Endometrial microvascular endothelial cells (primary cell): ENCODE measurements around the gene RANBP3. TPM values are rescaled to one million over a fixed set of nuclear protein-coding genes. Genes with fewer than 3 reads are reported as not detected.
"Not testable (repeated sequence)": the region's sequence is repeated elsewhere in the genome, so short reads cannot be mapped to it uniquely, and the experiment has no call there.

Source experiments
- in situ Hi-C: cut with HindIII; loops from 2 replicates; pipeline ENCODE4 v1.10.0; 2017; ENCODE audit warnings: low sequenced_read_pairs, low pct_unique_long_range_greater_than_20kb; ENCODE audit errors: inconsistent ontology term
- total RNA-seq: library from RNA; depleted of rRNA; stranded (reverse); fragments of >200 nt; gene quantifications from one replicate; pipeline ENCODE4 v1.2.3, GENCODE V29; 2015; ENCODE audit errors: inconsistent ontology term

Gene RANBP3
- total RNA-seq, 1 donor from 2014 or later: 48.9 TPM

GRCh38 chr19:6010107-6010506, 32.2 kb upstream of the RANBP3 start:
- in situ Hi-C loops: no loop called here

GRCh38 chr19:6007866-6008265, 29.9 kb upstream of the RANBP3 start:
- in situ Hi-C loops: no loop called here

GRCh38 chr19:6006896-6007295, 29.0 kb upstream of the RANBP3 start:
- in situ Hi-C loops: no loop called here

GRCh38 chr19:6006070-6006446, 28.1 kb upstream of the RANBP3 start:
- in situ Hi-C loops: not testable (repeated sequence)

- in situ Hi-C loops: no loop called here
Measured at GRCh38 chr19:6005321-6006069, 27.6 kb upstream of the RANBP3 start.

GRCh38 chr19:6003976-6004375, 26.0 kb upstream of the RANBP3 start:
- in situ Hi-C loops: no loop called here

GRCh38 chr19:6002591-6002990, 24.7 kb upstream of the RANBP3 start:
- in situ Hi-C loops: no loop called here

GRCh38 chr19:6000228-6000847, 22.4 kb upstream of the RANBP3 start:
- in situ Hi-C loops: no loop called here

GRCh38 chr19:5999693-6000092, 21.8 kb upstream of the RANBP3 start:
- in situ Hi-C loops: no loop called here

GRCh38 chr19:5997371-5997770, 19.4 kb upstream of the RANBP3 start:
- in situ Hi-C loops: no loop called here

GRCh38 chr19:5996623-5997320, 18.8 kb upstream of the RANBP3 start:
- in situ Hi-C loops: no loop called here

GRCh38 chr19:5996102-5996501, 18.2 kb upstream of the RANBP3 start:
- in situ Hi-C loops: no loop called here

- in situ Hi-C loops: no loop called here
Measured at GRCh38 chr19:5995606-5996005, 17.7 kb upstream of the RANBP3 start.

- in situ Hi-C loops: no loop called here
Measured at GRCh38 chr19:5994405-5995165, 16.6 kb upstream of the RANBP3 start.

- in situ Hi-C loops: no loop called here
Measured at GRCh38 chr19:5993648-5994358, 15.9 kb upstream of the RANBP3 start.

- in situ Hi-C loops: no loop called here
Measured at GRCh38 chr19:5993201-5993600, 15.3 kb upstream of the RANBP3 start.

- in situ Hi-C loops: no loop called here
Measured at GRCh38 chr19:5992756-5993155, 14.8 kb upstream of the RANBP3 start.

GRCh38 chr19:5991244-5991838, 13.4 kb upstream of the RANBP3 start:
- in situ Hi-C loops: no loop called here
